WI38 (cell line): Measurements from ENCODE around the gene INTS1.
"Not testable (repeated sequence)": the region's sequence is repeated elsewhere in the genome, so short reads cannot be mapped to it uniquely, and the experiment has no call there.

Source experiments
- H3K4me3 ChIP-seq: 2 replicates; pipeline ENCODE4 v1.5.1; 2011; ENCODE audit warnings: low read depth, mild to moderate bottlenecking, control low read depth, low read length
- TF ChIP-seq, protein P1 (sequence below): IDR thresholded peaks from 2 replicates; pipeline ENCODE4 v1.5.1; 2012; ENCODE audit warnings: low read depth, mild to moderate bottlenecking, control low read depth, low read length

INTS1 gene

GRCh38 chr7:1450431-1450830 is 53.8 kb downstream of the INTS1 start:
- TF ChIP-seq, protein P1, sequence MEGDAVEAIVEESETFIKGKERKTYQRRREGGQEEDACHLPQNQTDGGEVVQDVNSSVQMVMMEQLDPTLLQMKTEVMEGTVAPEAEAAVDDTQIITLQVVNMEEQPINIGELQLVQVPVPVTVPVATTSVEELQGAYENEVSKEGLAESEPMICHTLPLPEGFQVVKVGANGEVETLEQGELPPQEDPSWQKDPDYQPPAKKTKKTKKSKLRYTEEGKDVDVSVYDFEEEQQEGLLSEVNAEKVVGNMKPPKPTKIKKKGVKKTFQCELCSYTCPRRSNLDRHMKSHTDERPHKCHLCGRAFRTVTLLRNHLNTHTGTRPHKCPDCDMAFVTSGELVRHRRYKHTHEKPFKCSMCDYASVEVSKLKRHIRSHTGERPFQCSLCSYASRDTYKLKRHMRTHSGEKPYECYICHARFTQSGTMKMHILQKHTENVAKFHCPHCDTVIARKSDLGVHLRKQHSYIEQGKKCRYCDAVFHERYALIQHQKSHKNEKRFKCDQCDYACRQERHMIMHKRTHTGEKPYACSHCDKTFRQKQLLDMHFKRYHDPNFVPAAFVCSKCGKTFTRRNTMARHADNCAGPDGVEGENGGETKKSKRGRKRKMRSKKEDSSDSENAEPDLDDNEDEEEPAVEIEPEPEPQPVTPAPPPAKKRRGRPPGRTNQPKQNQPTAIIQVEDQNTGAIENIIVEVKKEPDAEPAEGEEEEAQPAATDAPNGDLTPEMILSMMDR: no peak
- H3K4me3 ChIP-seq: no peak overlapping the region

- H3K4me3 ChIP-seq: no peak overlapping the region
- TF ChIP-seq, protein P1: no peak
These were observed 54.2 kb downstream of the INTS1 start for GRCh38 chr7:1449951-1450350.

GRCh38 chr7:1449501-1449900 is 54.7 kb downstream of the INTS1 start:
- TF ChIP-seq, protein P1: no peak
- H3K4me3 ChIP-seq: no peak overlapping the region

DNA sequence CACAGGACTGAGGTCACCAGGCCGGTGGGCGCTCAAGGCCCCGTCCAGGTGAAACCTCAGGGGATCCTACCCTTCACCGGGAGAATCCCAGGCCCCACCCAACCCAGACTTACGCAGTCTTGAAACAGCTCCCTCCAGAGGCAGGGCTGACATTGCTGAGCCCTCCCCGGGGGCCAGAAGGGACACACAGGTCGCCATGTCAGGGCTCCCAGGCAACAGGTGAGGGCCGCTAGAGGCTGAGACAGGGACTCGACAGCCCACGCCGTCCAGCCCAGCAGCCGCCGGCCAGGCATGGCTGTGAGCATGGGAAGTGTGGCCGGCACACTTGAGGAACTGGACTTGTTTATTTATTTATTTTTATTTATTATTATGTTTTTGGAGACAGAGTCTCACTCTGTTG is 55.2 kb downstream of the INTS1 start:
- H3K4me3 ChIP-seq: no peak overlapping the region
- TF ChIP-seq, protein P1: no peak

- TF ChIP-seq, protein P1: no peak
- H3K4me3 ChIP-seq: no peak overlapping the region
These were observed 56.5 kb downstream of the INTS1 start for GRCh38 chr7:1447551-1448244.

DNA sequence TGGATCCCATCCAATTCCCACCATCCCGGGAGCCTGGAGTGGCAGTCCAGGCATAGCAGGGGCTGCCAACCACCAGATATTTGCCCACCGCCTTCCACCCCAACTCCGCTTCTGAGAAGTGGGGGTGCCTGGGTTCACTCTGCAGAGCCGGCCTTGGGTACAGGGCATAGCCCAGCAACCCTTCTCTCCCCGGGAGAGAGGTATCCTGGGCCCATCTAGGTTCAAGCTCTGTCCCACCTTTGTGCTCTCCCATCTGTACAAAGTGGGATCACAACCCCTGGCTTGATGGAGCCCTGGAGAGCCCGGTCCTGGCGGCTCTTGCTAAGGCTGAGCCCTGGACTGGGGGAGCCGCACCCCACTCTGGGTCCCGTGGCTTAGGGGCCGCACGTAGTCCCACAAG is 57.1 kb downstream of the INTS1 start:
- no peak overlapping the region for H3K4me3 ChIP-seq
- TF ChIP-seq, protein P1: no peak

- no peak overlapping the region for H3K4me3 ChIP-seq
- TF ChIP-seq, protein P1: no peak
These were observed 57.6 kb downstream of the INTS1 start for GRCh38 chr7:1446620-1447032.

DNA sequence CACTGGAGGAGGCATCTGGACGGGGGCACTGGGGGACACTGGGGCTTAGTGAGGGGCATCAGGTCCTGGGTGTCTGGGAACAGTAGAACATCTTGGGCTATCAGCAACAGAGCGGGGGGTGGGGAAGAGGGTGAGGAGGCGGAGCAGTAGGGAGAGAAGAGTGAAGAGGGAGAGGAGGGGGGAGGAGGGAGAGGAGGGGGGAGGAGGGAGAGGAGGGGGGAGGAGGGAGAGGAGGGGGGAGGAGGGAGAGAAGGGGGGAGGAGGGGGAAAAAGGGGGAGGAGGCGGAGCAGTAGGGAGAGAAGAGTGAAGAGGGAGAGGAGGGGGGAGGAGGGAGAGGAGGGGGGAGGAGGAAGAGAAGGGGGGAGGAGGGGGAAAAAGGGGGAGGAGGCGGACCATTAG is 58.2 kb downstream of the INTS1 start:
- H3K4me3 ChIP-seq: not testable (repeated sequence)
